GM18502 (cell line): ENCODE measurements around the gene SYTL1.

Source experiments
- ATAC-seq: cut with Tn5 transposase; IDR thresholded peaks from one replicate; pipeline ENCODE4 v1.9.1; 2021; ENCODE audit warnings: mild to moderate bottlenecking; ENCODE audit not compliant: unreplicated experiment, poor library complexity

SYTL1 gene

DNA sequence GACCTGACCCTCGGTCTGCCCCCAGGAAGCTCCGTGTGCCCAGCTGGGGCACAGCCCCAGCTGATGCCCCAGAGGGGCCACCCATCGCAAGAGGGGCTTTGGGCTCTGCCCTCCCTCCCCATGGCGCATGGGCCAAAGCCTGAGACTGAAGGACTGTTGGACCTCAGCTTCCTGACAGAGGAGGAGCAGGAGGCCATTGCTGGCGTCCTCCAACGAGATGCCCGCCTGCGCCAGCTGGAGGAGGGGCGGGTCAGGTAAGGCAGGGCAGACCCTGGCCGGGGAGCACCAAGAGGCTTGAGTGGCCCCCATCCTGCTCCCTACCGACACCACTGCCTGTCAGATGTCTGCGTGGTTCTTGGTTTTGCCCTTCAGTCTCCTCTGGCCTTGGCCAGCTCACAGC, 3.5 kb downstream of the SYTL1 start:
- ATAC-seq = no peak

- ATAC-seq = no peak
Observed at GRCh38 chr1:27346357-27346756, 4.5 kb downstream of the SYTL1 start.

- ATAC-seq = no peak
Observed at GRCh38 chr1:27346991-27347624, 5.3 kb downstream of the SYTL1 start.

- ATAC-seq = no peak
Observed at GRCh38 chr1:27348861-27349783, 7.3 kb downstream of the SYTL1 start.

- ATAC-seq = no peak
Observed at GRCh38 chr1:27349784-27350662, 8.2 kb downstream of the SYTL1 start.

DNA sequence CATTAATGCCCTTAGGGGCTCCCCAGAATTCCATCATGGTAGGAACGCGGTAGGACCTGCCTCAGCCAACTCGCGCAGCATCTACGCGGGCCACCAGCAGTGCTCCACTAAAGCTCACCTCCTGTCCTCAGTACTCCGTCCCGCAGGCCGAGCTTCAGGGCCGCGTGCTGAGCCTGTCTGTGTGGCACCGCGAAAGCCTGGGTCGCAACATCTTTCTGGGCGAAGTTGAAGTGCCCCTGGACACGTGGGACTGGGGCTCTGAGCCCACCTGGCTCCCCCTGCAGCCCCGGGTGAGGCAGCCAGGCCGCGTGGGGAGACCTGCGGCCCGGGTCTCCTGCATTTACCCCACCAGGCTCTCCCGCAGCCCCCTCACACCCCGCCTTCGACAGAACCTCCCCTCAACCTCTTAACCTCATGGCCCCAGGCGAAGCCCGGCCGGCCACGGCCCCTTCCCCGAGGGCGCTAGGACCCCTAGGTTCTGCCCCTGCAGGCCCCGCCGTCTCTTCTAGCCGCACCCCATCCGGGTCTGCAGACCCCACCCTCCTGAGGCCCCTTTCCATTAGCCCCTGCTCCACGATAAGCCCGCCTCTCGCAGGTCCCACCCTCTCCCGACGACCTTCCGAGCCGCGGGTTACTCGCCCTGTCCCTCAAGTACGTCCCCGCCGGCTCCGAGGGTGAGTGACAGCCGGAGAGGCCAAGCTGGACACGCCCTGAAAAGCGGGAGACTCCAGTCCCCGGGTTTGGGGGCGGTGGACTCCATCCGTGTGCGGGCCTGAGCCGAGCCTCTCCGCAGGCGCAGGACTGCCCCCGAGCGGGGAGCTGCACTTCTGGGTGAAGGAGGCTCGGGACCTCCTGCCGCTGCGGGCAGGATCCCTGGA, 9.1 kb downstream of the SYTL1 start:
- ATAC-seq = no peak

DNA sequence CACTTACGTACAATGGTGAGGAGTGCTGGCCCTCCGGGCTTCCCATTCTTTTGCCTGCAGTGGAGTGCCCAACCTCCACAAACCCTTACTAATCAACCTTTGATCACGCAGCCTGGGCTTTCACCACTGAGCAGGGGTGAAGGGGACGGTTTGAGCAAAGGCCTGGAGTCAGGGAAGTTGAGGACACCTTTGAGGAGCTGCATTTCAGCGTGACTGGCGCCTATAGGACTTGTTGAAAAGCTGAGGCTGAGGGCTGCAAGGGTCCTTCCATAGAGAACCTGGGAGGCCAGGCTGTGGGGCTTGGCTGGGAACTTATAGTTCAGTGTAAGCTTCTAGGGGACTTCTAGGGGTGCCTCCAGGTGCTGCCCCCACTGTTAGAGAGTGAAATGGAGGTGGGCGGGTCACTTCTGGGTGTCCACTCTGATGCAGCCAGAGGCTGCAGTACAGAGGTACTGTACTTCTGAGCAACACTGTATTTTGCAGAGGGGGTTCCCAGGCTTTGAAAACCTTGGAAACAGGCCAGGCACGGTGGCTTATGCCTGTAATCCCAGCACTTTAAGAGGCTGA, 9.8 kb downstream of the SYTL1 start:
- no peak for ATAC-seq

GRCh38 chr1:27353166-27353565, 11.3 kb downstream of the SYTL1 start:
- ATAC-seq = no peak

DNA sequence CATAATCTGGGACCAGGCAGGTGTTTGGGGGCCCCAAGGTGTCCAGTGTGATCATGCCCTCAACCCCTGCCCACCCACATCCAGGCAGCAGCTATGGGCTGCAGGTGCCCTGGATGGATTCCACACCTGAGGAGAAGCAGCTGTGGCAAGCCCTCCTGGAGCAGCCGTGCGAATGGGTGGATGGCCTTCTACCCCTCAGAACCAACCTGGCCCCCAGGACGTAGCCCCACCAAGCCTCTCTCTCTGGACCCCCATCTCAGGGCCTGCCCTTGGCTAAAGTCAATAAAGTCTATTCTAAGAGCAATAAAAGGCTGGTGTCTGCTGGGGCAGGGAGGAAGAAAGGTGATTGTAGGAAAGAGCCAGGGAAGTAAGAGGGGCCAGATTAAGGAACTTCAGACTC, 11.8 kb downstream of the SYTL1 start:
- no peak for ATAC-seq

DNA sequence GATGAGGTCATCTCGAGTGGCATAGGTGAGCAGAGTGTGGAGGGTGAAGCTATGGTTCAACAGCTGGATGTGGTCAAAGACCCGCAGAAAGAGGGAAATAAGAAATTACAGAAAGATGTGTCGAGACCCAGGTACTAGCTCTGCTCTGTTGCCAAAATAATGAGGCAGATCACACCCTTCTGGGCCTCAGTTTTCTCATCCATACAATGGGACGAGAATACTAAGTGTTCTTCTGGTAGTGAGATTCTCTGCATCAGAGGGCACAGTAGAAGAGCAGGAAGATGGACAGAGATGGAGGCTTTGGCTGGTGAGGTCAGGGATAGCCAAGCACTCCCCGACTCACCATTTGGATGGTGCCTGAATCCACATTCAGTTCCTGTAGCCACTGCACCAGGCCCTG, 13.9 kb downstream of the SYTL1 start:
- no peak for ATAC-seq

- no peak for ATAC-seq
Observed at GRCh38 chr1:27356277-27356618, 14.4 kb downstream of the SYTL1 start.

- no peak for ATAC-seq
Observed at GRCh38 chr1:27356619-27357280, 14.9 kb downstream of the SYTL1 start.

DNA sequence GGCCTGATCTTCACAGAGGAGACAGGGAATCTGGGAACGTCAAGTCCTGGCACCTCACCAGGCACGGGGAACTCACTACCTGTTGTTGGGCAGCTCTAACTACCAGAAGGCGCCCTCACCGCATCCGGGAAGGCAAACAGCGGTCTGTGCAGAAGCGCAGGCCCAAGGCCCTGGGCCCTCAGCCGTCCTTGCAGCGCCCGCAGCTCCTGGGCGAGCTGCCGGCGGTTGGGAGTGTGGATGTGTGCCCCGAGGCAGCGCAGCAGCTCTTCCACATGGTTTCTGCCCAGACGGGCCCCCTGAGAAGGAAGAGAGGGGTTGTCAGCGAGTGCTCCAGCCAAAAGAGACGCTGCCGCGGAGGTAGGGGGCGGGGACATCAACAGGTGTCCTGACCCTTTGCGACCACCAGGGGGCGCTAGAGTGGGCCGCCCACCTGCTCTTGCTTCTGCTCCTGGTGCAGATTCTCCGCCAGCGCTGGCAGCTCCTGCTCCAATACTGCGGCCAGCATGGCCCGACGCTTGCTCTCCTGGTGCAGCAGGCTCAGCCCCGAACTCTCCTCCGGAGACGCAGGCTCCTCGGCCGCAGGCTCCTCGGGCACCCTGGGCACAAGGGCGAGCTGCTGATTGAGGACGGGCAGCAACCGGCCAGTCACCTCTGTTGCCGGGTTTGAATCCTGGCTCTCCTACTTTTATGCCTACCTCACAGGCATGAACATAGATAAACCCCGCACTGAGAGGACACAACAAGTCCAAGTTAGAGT, 15.6 kb downstream of the SYTL1 start:
- ATAC-seq = peak; percentile 57

DNA sequence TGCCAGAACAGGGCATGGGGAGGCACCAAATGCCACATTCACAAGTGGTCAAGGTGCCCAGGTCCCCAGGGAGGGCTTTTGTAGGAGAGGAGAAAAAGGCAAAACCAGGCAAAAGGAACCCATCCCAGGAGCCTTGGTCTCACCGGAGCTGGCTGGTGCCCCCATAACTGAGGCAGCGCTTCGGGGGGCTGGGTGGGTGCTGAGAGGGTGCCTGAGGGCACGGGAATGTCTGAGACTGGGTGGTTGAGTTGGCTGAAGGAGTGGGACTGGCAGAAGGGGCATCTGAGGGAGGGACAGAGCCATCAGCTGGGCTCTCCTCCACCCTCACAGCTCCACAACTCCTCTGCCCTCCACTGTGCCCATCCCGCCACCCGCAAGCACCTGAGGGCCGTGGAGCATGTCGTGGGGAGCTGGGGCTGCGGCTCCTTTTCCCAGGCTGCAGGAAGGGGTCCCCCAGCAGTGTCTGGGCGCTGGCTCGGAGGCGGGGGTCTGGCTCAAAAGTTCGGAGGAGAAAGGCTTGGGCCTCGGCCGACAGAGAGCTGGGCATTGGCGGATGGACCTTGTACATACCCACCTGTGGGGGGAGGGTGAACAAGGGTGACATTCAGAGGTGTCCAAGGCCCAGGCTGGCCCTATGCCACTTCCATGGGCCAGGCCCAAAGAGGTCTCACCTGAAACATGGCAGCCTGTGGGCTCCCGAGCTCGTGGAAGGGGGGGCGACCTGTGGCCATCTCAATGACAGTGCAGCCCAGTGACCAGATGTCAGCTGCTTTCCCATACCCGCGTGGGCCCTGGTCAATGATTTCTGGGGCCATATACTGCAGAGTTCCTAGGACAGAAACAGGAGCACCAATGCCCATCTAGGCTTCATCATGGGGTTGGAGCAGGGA, 16.5 kb downstream of the SYTL1 start:
- ATAC-seq = no peak

- ATAC-seq = no peak
Observed at GRCh38 chr1:27358928-27359313, 17.1 kb downstream of the SYTL1 start.

DNA sequence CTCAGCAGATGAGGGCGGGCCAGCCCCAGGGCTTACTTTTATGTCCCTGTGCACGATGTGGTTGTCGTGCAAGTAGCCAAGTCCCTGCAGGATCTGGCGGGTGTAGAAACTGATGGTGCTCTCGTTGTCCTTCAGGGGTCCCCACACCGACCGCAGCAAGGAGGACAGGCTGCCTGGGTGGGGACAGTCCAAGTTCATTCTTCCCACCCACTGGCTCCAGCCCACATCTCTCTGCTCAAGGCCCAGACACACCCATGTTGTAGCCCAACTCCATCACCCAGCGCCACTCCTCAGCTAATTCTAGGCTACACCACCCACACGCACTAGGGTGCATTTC, 18.0 kb downstream of the SYTL1 start:
- ATAC-seq = no peak

DNA sequence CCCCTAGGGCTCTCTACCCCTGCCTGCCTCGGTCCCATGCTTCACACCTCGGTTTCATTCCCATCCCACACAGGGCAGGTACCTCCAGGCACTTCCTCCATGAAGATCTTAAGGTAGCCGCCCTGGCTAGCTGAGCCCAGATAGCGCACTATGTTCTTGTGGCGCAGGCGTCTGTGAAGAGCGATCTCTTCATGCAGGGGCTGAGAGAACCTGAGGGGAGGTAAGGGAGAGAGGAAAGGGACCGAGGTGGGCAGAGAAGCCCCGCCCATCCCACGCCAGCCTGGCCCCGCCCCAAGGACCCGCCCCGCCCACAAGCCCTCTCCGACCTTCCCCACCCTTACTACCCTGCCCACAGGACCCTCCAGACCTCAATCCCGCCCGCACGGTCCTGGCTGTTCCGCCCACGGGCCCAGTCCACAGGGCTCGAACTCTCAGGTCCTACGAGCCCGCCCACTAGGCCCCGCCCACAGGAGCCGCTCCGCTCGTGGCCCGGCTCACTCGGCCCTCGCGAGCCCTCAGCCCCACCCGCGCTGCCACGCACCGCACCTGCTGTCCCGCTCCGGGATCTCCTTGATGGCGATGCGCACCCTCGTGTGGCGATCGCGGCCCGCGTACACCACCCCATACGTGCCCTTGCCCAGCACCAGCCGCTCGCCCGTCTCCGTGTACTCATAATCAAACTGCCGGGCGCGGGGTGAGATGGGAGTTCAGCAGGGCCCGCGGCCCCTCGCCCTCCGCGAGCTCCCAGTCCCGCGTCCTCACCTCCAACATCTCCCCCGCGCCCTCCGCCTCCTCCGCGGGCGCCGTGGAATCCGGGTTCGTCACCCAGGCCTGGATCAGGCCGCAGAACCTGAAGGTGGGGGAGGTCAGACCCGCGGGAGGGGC, 18.6 kb downstream of the SYTL1 start:
- no peak for ATAC-seq
